ENCODE data around the gene MAPK1IP1L. TPM values are rescaled to one million over a fixed set of nuclear protein-coding genes. Genes with fewer than 3 reads are reported as not detected.

Gene MAPK1IP1L
- total and polyA plus RNA-seq, 2 of the 13 experiments (the other 11 are each of a cell fraction or from before 2014, with no cell fraction given): 27.8 to 68.4 TPM

GRCh38 chr14:55116246-55117030 lies 65.0 kb downstream of the MAPK1IP1L start (continued):
- TF ChIP-seq FOXP4 (CRISPR knock-in tag; IDR thresholded peaks at IDR 0.05) (peak; percentile 47; the same call in 1 of the 2 replicates), KDM3A (CRISPR knock-in tag; IDR thresholded peaks at IDR 0.05; ENCODE audit: low read depth) (no peak), SIX1 (CRISPR knock-in tag; IDR thresholded peaks at IDR 0.05; ENCODE audit: borderline replicate concordance) (no peak), CENPT (CRISPR knock-in tag; IDR thresholded peaks at IDR 0.05; ENCODE audit: low read depth) (no peak), TCF7 (IDR thresholded peaks at IDR 0.05; ENCODE audit: low read depth) (no peak), ZNF441 (CRISPR knock-in tag; IDR thresholded peaks at IDR 0.05; ENCODE audit: borderline replicate concordance) (no peak), TBX3 (IDR thresholded peaks at IDR 0.05; ENCODE audit: borderline replicate concordance) (0 out of 2 replicates have a peak, but pooled peaks have one; percentile 22), ZNF317 (CRISPR knock-in tag; IDR thresholded peaks at IDR 0.05) (no peak), THAP9 (CRISPR knock-in tag; IDR thresholded peaks at IDR 0.05; ENCODE audit: borderline replicate concordance) (no peak), SIN3B (IDR thresholded peaks at IDR 0.05; ENCODE audit: low read length) (no peak), SRY (CRISPR knock-in tag; IDR thresholded peaks at IDR 0.05) (no peak), FOXM1 (CRISPR knock-in tag; IDR thresholded peaks at IDR 0.05) (no peak), HNF1B (CRISPR knock-in tag; IDR thresholded peaks at IDR 0.05) (no peak), PLRG1 (conservative IDR thresholded peaks at IDR 0.05) (no peak), FOXO1 (CRISPR knock-in tag; IDR thresholded peaks at IDR 0.05) (no peak; the same call in 1 of the 2 replicates), ZBTB21 (CRISPR knock-in tag; IDR thresholded peaks at IDR 0.05) (no peak), CEBPB (IDR thresholded peaks at IDR 0.05; ENCODE audit: borderline replicate concordance, low read depth, low read length) (peak; percentile 24; the same call in 1 of the 2 replicates), PAXIP1 (CRISPR knock-in tag; conservative IDR thresholded peaks at IDR 0.05) (peak; percentile 66)

Data from HepG2 (cell line).